Kidney tubule cell (primary cell): ENCODE measurements around the gene GPS1.
A peak's percentile ranks its signal among the peaks of the same experiment; 100 is the strongest.

ENCODE experiments used
- DNase-seq: peaks from one replicate; pipeline ENCODE4 v3.0.0-alpha.2; 2018; ENCODE audit warnings: low spot score

The GPS1 gene

GRCh38 chr17:82014971-82015310 is 36.8 kb upstream of the GPS1 start:
- DNase-seq = no peak

GRCh38 chr17:82015311-82015971 is 36.3 kb upstream of the GPS1 start:
- DNase-seq = no peak

- DNase-seq = no peak
These were observed 35.4 kb upstream of the GPS1 start for GRCh38 chr17:82016061-82016874.

GRCh38 chr17:82016875-82017459 is 34.7 kb upstream of the GPS1 start:
- no peak for DNase-seq

- DNase-seq = no peak
These were observed 34.0 kb upstream of the GPS1 start for GRCh38 chr17:82017612-82018151.

- no peak for DNase-seq
These were observed 33.3 kb upstream of the GPS1 start for GRCh38 chr17:82018152-82018988.

GRCh38 chr17:82018989-82019689 is 32.6 kb upstream of the GPS1 start:
- DNase-seq = no peak

- peak; percentile 54 for DNase-seq
These were observed 31.8 kb upstream of the GPS1 start for GRCh38 chr17:82019690-82020571.

GRCh38 chr17:82020572-82021106 is 31.1 kb upstream of the GPS1 start:
- DNase-seq = no peak

- peak; percentile 80 for DNase-seq
These were observed 30.4 kb upstream of the GPS1 start for GRCh38 chr17:82021107-82021899.

GRCh38 chr17:82021900-82022309 is 29.8 kb upstream of the GPS1 start:
- DNase-seq = peak; percentile 16

- DNase-seq = no peak
These were observed 29.3 kb upstream of the GPS1 start, which contains the start of gene CENPX for GRCh38 chr17:82022310-82022980. Gene CENPX (minus strand): TSS chr17:82022878. CDS start chr17:82022861, 17 bp downstream.

- peak; percentile 100 for DNase-seq
These were observed 28.7 kb upstream of the GPS1 start, which contains the start of gene LRRC45 for GRCh38 chr17:82022981-82023446. Gene LRRC45 (plus strand): TSS chr17:82023305. CDS start chr17:82023644, 339 bp downstream.

- DNase-seq = peak; percentile 36
These were observed 28.1 kb upstream of the GPS1 start for GRCh38 chr17:82023447-82024241.

- DNase-seq = no peak
These were observed 26.8 kb upstream of the GPS1 start for GRCh38 chr17:82024859-82025258.

GRCh38 chr17:82025401-82026107 is 26.1 kb upstream of the GPS1 start:
- DNase-seq = no peak

- no peak for DNase-seq
These were observed 23.5 kb upstream of the GPS1 start for GRCh38 chr17:82028246-82028645.
